ENCODE data around the gene LMAN1L.

The LMAN1L gene

GRCh38 chr15:74812533-74812932 is at the start of gene LMAN1L:
TSS of gene LMAN1L (plus strand) at chr15:74812835. CDS start at chr15:74812855, 20 bp downstream.
- TF ChIP-seq, protein P1, sequence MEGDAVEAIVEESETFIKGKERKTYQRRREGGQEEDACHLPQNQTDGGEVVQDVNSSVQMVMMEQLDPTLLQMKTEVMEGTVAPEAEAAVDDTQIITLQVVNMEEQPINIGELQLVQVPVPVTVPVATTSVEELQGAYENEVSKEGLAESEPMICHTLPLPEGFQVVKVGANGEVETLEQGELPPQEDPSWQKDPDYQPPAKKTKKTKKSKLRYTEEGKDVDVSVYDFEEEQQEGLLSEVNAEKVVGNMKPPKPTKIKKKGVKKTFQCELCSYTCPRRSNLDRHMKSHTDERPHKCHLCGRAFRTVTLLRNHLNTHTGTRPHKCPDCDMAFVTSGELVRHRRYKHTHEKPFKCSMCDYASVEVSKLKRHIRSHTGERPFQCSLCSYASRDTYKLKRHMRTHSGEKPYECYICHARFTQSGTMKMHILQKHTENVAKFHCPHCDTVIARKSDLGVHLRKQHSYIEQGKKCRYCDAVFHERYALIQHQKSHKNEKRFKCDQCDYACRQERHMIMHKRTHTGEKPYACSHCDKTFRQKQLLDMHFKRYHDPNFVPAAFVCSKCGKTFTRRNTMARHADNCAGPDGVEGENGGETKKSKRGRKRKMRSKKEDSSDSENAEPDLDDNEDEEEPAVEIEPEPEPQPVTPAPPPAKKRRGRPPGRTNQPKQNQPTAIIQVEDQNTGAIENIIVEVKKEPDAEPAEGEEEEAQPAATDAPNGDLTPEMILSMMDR (IDR thresholded peaks at IDR 0.05; ENCODE audit: insufficient read depth, low read depth, low read length, missing control alignments), result no peak
- DNase-seq (ENCODE audit: low read depth), result no peak
- H3K4me3 ChIP-seq (ENCODE audit: low read length), result no peak within 1 kb of the TSS

GRCh38 chr15:74763416-74763815 is 49.2 kb upstream of the LMAN1L start:
- TF ChIP-seq, protein P1 (IDR thresholded peaks at IDR 0.05; ENCODE audit: insufficient read depth, low read depth, low read length, missing control alignments), result no peak
- no peak overlapping the region for H3K4me3 ChIP-seq (ENCODE audit: low read length)
- DNase-seq (ENCODE audit: low read depth), result peak; percentile 88

DNA sequence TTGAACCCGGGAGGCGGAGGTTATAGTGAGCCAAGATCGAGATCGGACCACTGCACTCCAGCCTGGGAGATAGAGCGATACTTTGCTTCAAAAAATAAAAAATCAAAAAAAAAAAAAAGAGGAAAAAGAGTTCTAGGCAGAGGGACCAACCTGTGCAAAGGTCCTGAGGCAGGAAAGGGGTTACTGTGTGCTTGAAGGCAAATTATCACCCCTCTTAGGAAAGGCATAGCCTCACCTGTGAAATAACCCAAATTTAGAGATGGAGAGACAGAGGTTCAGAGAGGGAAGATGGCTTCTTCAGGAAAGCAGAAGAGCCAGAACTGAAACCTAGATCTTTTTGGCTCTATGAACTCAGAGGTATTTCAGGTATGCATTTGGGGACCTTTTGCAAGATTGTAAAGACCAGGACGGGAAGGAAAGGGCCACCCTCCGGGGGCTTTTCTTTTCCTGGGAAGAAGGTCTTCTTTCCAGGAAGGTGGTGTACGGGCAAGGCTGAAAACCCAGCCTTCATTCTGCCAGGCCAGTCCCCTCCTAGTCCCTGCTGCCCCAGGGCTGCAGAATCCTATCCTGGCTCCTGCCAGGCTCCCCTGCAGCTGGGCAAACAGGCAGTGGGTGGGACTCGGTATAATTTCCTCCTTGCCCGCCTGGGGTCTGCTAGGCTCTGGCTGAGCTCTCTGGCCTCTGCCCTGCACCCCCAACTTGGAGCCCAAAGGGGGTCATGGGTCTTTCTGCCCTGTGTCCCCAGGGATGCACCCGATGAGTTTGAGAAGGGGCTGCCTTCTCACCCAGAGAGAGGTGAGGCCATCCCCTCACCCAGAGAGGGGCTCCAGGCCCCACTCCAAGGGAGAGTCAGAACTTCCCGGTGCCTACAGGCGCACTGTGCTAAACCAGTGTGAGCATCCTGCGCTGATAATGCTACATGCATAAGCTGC is 45.2 kb upstream of the LMAN1L start:
- TF ChIP-seq, protein P1 (IDR thresholded peaks at IDR 0.05; ENCODE audit: insufficient read depth, low read depth, low read length, missing control alignments), result no peak
- DNase-seq (ENCODE audit: low read depth), result no peak
- no peak overlapping the region for H3K4me3 ChIP-seq (ENCODE audit: low read length)

DNA sequence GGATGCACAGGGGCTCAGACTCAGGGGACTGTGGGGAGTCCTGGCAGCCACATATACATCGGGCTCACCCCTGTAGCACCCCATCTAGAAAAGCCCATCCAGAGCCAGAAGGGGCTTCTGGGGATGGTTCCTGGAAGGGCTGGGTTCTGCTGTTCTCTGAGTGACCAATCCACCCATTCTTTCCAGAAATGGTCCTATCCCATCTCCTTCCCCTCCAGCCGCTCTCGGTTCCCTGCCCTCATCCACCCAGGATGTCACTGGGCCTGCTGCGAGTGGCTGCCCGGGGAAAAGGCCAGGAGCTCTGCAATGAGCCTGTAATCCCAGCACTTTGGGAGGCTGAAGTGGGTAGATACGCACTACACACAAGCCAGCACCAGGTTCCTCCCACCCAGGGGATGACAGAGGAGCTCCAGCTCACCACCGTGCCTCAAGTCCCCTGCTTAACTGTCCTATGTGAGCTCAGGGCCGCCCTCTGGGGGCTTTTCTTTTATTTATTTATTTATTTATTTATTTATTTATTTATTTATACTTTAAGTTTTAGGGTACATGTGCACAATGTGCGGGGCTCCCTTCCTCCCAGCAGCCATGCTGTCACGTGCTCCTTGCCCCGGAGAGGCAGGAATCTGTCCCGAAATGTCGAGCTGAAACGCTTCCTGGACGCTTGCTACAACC is 44.4 kb upstream of the LMAN1L start:
- no peak overlapping the region for H3K4me3 ChIP-seq (ENCODE audit: low read length)
- TF ChIP-seq, protein P1 (IDR thresholded peaks at IDR 0.05; ENCODE audit: insufficient read depth, low read depth, low read length, missing control alignments), result no peak
- no peak for DNase-seq (ENCODE audit: low read depth)

GRCh38 chr15:74768771-74769342 is 43.8 kb upstream of the LMAN1L start:
- peak; percentile 58 for DNase-seq (ENCODE audit: low read depth)
- TF ChIP-seq, protein P1 (IDR thresholded peaks at IDR 0.05; ENCODE audit: insufficient read depth, low read depth, low read length, missing control alignments), result peak; percentile 78
- H3K4me3 ChIP-seq (ENCODE audit: low read length), result no peak overlapping the region

GRCh38 chr15:74769463-74770025 is 43.1 kb upstream of the LMAN1L start:
- no peak for DNase-seq (ENCODE audit: low read depth)
- TF ChIP-seq, protein P1 (IDR thresholded peaks at IDR 0.05; ENCODE audit: insufficient read depth, low read depth, low read length, missing control alignments), result no peak
- no peak overlapping the region for H3K4me3 ChIP-seq (ENCODE audit: low read length)
